GM13977 (cell line): ENCODE measurements around the gene MARCO.
A peak's percentile ranks its signal among the peaks of the same experiment; 100 is the strongest.

ENCODE experiments used
- DNase-seq: peaks from one replicate; pipeline ENCODE4 v3.0.0; 2012; ENCODE audit warnings: low spot score
- in situ Hi-C: fragments of 300-500 bp; cut with MboI; formaldehyde crosslinking; loops from one replicate; pipeline ENCODE4 v1.12.0; 2022; ENCODE audit warnings: low sequenced_read_pairs, low pct_unique_long_range_greater_than_20kb, mixed read lengths, inconsistent platforms; ENCODE audit not compliant: unreplicated experiment
- TF ChIP-seq, protein P1 (sequence below): IDR thresholded peaks from 2 replicates; pipeline ENCODE4 v1.5.1; 2012; ENCODE audit warnings: mild to moderate bottlenecking, control low read depth; ENCODE audit not compliant: insufficient read depth; ENCODE audit errors: extremely low read depth, missing control alignments

The MARCO gene

DNA sequence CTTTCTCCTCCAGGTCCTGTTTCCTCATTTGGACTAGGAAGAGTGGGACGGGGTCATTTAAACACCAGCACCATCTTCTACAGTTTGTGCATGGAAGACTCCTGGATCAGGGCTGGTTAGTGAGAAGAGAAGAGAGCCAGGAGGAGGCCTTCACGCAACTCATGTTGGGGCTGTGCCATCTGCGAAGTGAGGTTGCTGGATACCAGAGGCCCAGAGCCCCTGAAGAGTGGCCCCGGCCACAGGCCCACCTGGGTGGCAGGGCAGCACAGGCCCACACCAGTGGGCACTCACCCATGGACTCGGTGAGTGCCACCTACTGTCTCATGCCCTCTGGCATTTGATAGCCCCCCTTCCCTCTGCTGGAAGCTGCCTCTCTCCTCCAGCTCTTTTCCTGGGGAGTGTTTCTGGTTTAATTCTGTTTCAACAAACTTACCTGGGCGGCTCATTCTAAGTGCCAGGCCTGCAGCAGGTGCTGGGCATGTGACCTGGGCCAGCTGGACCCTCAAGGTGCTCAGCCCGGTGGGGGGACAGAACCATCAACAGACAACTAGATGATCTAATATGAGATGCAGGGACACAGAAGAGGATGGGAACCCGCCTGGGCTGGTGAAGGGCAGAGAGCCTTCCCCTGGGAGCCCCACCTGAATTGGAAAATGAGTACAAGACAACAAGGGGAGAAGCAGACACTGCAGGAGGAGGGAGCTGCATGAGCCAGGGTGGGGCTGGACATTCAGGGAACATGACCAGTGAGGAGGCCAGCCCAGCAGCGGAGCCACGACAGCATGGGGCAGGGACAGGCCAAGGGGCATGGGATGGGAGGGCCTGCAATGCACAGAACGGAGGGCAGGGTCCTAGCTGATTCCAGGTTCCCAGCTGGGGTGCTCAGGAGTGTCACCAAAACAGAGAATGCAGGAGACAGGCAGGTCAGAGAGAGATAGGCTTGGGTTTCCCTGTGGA, 70.6 kb downstream of the MARCO start:
- in situ Hi-C loops: no loop called here
- TF ChIP-seq, protein P1, sequence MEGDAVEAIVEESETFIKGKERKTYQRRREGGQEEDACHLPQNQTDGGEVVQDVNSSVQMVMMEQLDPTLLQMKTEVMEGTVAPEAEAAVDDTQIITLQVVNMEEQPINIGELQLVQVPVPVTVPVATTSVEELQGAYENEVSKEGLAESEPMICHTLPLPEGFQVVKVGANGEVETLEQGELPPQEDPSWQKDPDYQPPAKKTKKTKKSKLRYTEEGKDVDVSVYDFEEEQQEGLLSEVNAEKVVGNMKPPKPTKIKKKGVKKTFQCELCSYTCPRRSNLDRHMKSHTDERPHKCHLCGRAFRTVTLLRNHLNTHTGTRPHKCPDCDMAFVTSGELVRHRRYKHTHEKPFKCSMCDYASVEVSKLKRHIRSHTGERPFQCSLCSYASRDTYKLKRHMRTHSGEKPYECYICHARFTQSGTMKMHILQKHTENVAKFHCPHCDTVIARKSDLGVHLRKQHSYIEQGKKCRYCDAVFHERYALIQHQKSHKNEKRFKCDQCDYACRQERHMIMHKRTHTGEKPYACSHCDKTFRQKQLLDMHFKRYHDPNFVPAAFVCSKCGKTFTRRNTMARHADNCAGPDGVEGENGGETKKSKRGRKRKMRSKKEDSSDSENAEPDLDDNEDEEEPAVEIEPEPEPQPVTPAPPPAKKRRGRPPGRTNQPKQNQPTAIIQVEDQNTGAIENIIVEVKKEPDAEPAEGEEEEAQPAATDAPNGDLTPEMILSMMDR: no peak
- DNase-seq: no peak

DNA sequence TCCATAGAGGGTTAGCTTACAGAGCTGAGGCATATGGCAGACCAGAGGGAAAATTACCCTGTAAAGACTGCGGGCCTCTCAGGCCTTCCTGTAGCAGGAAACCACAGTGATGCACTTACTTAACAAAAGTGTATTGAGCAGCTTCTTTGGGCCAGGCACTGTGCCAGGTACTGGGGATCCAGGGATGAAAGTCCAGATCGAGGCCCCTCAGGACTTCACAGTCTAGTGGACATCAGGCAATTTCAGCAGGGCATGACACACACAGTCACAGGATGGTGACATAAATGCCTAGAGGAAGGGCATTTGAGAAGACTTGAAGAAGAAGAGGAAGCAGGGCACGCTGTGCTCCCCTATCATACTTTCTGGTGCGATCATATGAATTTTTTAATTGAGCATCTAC, 71.7 kb downstream of the MARCO start:
- in situ Hi-C loops: no loop called here
- no peak for DNase-seq
- TF ChIP-seq, protein P1: no peak

DNA sequence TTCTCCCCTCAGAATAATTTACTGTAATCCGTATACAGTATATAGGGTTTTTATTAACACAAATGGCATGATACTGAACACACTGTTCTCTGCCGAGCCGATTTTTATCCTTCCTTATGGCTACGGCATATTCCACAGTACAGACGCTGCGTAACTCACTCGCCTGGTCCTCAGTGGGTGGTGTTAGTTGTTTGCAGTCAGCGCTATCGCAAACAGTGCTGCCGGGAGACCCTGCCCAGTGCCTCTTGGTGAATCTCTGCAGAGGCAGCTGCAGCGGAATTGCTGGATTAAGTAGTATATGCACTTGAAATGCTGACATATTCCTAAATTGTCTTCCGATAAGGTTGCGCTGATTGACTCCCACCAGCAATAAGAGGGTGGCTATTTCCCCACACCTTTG, 73.9 kb downstream of the MARCO start:
- TF ChIP-seq, protein P1: no peak
- no peak for DNase-seq
- in situ Hi-C loops: no loop called here

DNA sequence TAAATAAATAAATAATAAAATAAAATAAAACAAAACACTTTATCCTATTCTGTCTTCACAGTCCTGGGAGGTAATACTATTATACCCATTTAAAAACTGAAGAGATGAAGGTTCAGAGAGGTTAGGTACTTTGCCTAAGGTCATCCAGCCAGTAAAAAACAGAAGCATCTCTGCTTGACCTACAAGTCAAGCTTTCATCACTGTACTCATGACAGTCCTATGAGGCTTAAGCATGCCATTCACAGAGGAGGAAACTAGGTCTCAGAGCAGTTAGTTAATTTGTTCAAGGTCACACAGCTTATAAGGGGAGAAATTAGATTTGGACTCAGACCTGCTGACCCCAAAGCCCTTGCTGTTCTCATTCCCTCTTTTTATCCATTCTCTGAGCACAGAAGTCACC, 77.5 kb downstream of the MARCO start:
- in situ Hi-C loops: no loop called here
- DNase-seq: no peak
- TF ChIP-seq, protein P1: no peak

DNA sequence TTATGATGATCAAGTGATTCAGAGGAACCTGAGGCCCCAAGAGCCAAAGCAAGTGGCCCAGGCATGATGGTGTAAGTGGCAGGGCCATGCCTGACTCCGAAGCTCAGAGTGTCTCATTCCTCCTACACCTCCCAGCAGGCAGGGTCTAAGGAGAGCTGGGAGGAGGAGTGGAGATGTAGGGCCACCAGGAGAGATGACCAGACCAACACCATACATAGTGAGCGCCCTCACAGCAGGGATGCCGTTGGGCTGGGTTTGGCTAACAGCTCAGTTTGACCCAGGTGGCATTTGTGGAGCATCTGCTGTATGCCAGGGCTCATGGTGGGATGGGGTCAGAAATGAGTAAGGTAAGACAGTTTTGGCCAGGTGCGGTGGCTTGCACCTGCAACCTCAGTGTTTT, 80.7 kb downstream of the MARCO start:
- TF ChIP-seq, protein P1: no peak
- DNase-seq: peak; percentile 0
- in situ Hi-C loops: no loop called here

DNA sequence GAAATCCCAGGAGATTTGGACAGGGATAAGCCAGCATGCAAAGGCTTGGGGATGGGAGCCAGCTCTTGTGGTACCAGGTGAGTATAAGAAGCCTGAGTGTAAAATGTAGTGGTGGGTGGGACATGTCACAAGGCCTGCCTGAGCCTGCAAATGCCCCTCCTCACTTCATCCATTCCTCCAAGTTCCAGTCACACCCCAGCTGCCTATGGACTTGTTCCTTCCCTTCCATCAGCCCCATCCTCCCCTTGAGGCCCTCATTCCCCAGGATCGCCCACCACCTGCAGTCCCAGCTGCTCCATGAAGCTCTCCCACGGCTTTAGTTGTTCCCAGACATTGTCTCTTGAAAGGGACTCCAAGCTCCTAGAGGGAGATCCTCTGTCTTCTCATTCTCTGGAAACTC, 81.5 kb downstream of the MARCO start:
- in situ Hi-C loops: no loop called here
- TF ChIP-seq, protein P1: no peak
- no peak for DNase-seq

DNA sequence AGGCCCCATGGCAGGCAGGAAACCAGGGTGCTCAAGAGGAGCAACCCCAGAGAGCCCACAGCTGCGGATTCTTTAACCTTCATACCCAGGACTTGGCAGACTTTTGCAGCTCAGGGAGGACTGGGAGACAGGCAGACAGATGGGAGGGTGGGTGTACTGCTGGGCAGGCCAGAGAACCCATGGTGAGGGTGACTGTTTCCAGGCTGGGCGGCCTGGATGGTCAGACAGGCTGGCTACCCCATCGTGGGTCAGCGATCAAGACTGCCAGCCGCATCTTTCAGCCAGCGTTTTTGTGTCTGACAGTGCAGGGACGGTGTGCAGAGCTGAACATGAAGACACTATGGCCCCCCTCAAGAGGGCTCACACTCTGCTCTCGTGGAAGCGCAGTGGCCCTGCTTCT, 82.2 kb downstream of the MARCO start:
- in situ Hi-C loops: no loop called here
- peak; percentile 1 for DNase-seq
- TF ChIP-seq, protein P1: no peak
